MCF 10A (cell line): ENCODE data around the gene SLN. TPM values are rescaled to one million over a fixed set of nuclear protein-coding genes. Genes with fewer than 3 reads are reported as not detected.

Experiments used
- BruUV-seq: library from RNA; stranded (reverse); fragments of 400-500 nt; replicated peaks from 2 replicates; lab custom pipeline; 2021; lab: Mats Ljungman, UMichigan
- CTCF ChIA-PET: fragments of 300-600 bp; sonication (Branson Sonifier 250); formaldehyde crosslinking; extraction: SDS; loops from one replicate; lab custom pipeline; 2021; ENCODE audit warnings: antibody characterized with exemption, inconsistent platforms; lab: Yijun Ruan, JAX
- POLR2A ChIA-PET: fragments of 300-600, 350-650 bp; sonication (Branson Sonifier 250); formaldehyde crosslinking; extraction: SDS; loops from one replicate; lab custom pipeline; 2020; ENCODE audit warnings: antibody characterized with exemption, inconsistent platforms; lab: Yijun Ruan, JAX
- DNase-seq: peaks from one replicate; pipeline ENCODE4 v3.0.0-alpha.2; 2018; ENCODE audit not compliant: unreplicated experiment
- H3K27ac Mint-ChIP-seq: one replicate; pipeline ENCODE4 v1.8.0; 2022; ENCODE audit warnings: mild to moderate bottlenecking, low read depth, mixed read lengths; ENCODE audit not compliant: unreplicated experiment
- H3K27me3 Mint-ChIP-seq: one replicate; pipeline ENCODE4 v1.8.0; 2022; ENCODE audit warnings: mixed read lengths; ENCODE audit not compliant: insufficient read depth, unreplicated experiment
- H3K36me3 Mint-ChIP-seq: one replicate; pipeline ENCODE4 v1.8.0; 2022; ENCODE audit warnings: mild to moderate bottlenecking, moderate library complexity, mixed read lengths; ENCODE audit not compliant: insufficient read depth, unreplicated experiment
- H3K4me1 Mint-ChIP-seq: one replicate; pipeline ENCODE4 v1.8.0; 2022; ENCODE audit warnings: mixed read lengths; ENCODE audit not compliant: insufficient read depth, unreplicated experiment
- H3K4me3 Mint-ChIP-seq: one replicate; pipeline ENCODE4 v1.8.0; 2022; ENCODE audit warnings: mild to moderate bottlenecking, moderate library complexity, mixed read lengths; ENCODE audit not compliant: unreplicated experiment
- H3K9me3 Mint-ChIP-seq: one replicate; pipeline ENCODE4 v1.8.0; 2022; ENCODE audit warnings: mixed read lengths; ENCODE audit not compliant: unreplicated experiment
- CTCF ChIP-seq: fragments of 200-600 bp; IDR thresholded peaks from one replicate; pipeline ENCODE4 v1.8.0; 2022; ENCODE audit warnings: antibody characterized with exemption, mild to moderate bottlenecking; ENCODE audit not compliant: unreplicated experiment
- intact Hi-C: fragments of 100-400 bp; cut with micrococcal nuclease; formaldehyde crosslinking; loops from 2 replicates; pipeline ENCODE4 v1.14.1; 2022
- total RNA-seq: library from RNA; stranded (reverse); gene quantifications from 2 replicates; pipeline ENCODE4 v1.2.3, GENCODE V29; 2022

The SLN gene
- total RNA-seq, 1 experiment from 2014 or later = not detected

- BruUV-seq = no TSS peak
- H3K4me1 Mint-ChIP-seq = no peaks in the 10 kb centered on the region
- intact Hi-C loops = no loop called here
- no peak overlapping the region for H3K27ac Mint-ChIP-seq
- H3K36me3 Mint-ChIP-seq = no peaks in the 10 kb centered on the region
- H3K4me3 Mint-ChIP-seq = no peak overlapping the region
- no peak for TF ChIP-seq CTCF
- no peaks in the 10 kb centered on the region for H3K9me3 Mint-ChIP-seq
- no peak for DNase-seq
- ChIA-PET CTCF (interaction anchor here (0.6 to 4.1 kb wide), 14 partner anchors 17 to 198 kb away, joined by 3 to 17 read pairs (median 4); no protein-coding TSS in a partner anchor), POLR2A (interaction anchor here (0.6 kb wide), 1 partner anchor 23 kb away, joined by 4 read pairs; no protein-coding TSS in a partner anchor)
- peaks cover 82% of the 10 kb centered on the region for H3K27me3 Mint-ChIP-seq
Measured at GRCh38 chr11:107740271-107740670, 28.4 kb upstream of the SLN start.

GRCh38 chr11:107736546-107736945 lies 24.7 kb upstream of the SLN start:
- POLR2A ChIA-PET = no interaction called here

GRCh38 chr11:107733518-107733917 lies 21.7 kb upstream of the SLN start:
- no peak for DNase-seq
- ChIA-PET POLR2A (no interaction called here), CTCF (no interaction called here)
- intact Hi-C loops = no loop called here
- no peak overlapping the region for H3K27ac Mint-ChIP-seq
- no peaks in the 10 kb centered on the region for H3K36me3 Mint-ChIP-seq
- BruUV-seq = no TSS peak
- TF ChIP-seq CTCF = no peak
- no peaks in the 10 kb centered on the region for H3K4me1 Mint-ChIP-seq
- no peak overlapping the region for H3K4me3 Mint-ChIP-seq
- H3K27me3 Mint-ChIP-seq = peaks cover 84% of the 10 kb centered on the region
- H3K9me3 Mint-ChIP-seq = peaks cover 6% of the 10 kb centered on the region

More at GRCh38 chr11:107736546-107736945, 24.7 kb upstream of the SLN start:
- Mint-ChIP-seq H3K36me3 (no peaks in the 10 kb centered on the region), H3K4me1 (no peaks in the 10 kb centered on the region), H3K27me3 (peaks cover 93% of the 10 kb centered on the region), H3K27ac (no peak overlapping the region), H3K4me3 (no peak overlapping the region), H3K9me3 (peaks cover 6% of the 10 kb centered on the region)
- BruUV-seq = no TSS peak
- CTCF ChIA-PET = no interaction called here
- no peak for DNase-seq
- no peak for TF ChIP-seq CTCF
- intact Hi-C loops = no loop called here

GRCh38 chr11:107732689-107733051 lies 20.8 kb upstream of the SLN start:
- ChIA-PET CTCF (interaction anchor here (1.2 to 1.9 kb wide), 2 partner anchors 36 to 38 kb away, joined by 4 to 8 read pairs; no protein-coding TSS in a partner anchor), POLR2A (interaction anchor here (0.7 kb wide), 1 partner anchor 44 kb away, joined by 3 read pairs; no protein-coding TSS in a partner anchor)
- BruUV-seq = no TSS peak
- DNase-seq = no peak
- no peak overlapping the region for H3K27ac Mint-ChIP-seq
- H3K4me3 Mint-ChIP-seq = no peak overlapping the region
- H3K27me3 Mint-ChIP-seq = peaks cover 82% of the 10 kb centered on the region
- no peaks in the 10 kb centered on the region for H3K36me3 Mint-ChIP-seq
- peaks cover 6% of the 10 kb centered on the region for H3K9me3 Mint-ChIP-seq
- no peaks in the 10 kb centered on the region for H3K4me1 Mint-ChIP-seq
- no peak for TF ChIP-seq CTCF
- intact Hi-C loops = no loop called here
